MV-4-11 (cell line): Measurements from ENCODE around the gene PIK3C3.
"Not testable (repeated sequence)": the region's sequence is repeated elsewhere in the genome, so short reads cannot be mapped to it uniquely, and the experiment has no call there.

ENCODE experiments used
- DNase-seq: peaks from one replicate; lab custom pipeline; 2025; lab: John Stamatoyannopoulos, UW

Gene PIK3C3

DNA sequence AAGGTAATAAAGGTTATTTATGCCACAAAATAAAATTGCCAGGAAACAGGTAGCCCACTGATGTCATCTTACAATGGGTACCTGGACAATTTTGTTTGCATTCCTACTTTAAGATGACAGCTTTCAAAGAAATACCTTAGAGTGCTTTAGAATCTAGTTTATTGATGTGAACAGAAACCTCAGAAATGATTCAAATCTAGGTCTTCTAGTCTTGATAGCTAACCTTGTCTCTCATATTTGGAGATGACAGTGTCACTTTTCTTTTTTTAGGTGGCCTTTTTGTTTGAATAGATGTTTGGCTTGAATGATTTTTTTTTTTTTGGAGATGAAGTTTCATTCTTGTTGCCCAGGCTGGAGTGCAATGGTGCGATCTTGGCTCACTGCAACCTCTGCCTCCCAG, 69.1 kb downstream of the PIK3C3 start:
- DNase-seq, result no peak

GRCh38 chr18:42025491-42025890, 70.5 kb downstream of the PIK3C3 start:
- no peak for DNase-seq

DNA sequence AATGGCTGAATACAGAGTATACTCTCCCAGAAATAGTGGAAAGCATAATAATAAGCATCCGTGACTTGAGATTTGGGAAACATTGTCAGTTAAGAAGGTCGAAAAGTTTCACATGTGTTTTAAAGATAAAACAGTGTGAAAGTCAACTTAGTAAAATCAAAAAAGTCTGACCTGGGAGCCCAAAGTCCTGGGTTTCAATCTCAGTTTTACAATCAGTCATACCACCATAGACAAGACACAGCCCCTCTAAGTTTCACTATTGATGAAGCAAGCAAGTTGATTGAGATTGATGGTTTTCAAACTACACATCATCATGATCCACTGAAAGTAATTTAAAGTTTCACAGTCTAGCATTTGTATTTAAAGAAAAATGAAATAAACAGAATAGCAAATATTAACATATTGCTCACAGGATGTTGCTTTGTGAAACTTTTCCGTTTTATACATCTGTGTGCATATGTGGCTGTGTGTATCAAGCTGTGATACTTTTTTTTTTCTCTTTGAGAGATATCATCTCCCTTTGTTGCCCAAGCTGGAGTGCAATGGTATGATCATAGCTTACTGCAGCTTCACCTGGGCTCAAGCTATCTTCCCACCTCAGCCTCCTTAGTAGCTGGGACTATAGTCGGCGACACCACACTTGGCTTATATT, 71.1 kb downstream of the PIK3C3 start:
- DNase-seq, result no peak

DNA sequence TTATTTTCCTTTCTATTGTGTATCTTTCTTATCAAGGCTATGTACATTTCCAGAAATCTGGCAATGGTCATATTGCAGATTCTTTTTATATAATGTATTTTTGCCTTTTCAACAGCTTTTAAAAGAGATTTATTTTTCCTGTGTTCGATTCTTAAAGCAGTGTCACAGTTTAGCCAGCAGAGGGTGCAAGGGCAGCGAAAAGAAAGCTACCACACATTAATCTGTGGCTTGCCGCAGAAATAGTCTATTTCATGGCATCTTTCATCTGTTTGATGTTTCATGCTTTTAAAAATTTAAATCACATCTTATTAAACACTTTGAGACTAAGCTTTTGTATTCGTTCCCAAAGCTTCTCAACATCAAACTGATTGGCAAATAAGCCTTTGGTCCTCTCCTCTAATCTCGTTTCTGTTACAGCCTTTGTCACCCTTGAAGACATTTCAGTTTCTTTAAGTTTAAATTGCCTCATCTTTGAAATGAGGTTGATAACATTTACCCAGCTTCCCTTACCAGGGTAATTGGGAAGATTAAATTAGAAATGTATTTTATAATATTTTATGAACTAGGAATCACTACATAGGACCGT, 73.3 kb downstream of the PIK3C3 start:
- DNase-seq, result no peak

DNA sequence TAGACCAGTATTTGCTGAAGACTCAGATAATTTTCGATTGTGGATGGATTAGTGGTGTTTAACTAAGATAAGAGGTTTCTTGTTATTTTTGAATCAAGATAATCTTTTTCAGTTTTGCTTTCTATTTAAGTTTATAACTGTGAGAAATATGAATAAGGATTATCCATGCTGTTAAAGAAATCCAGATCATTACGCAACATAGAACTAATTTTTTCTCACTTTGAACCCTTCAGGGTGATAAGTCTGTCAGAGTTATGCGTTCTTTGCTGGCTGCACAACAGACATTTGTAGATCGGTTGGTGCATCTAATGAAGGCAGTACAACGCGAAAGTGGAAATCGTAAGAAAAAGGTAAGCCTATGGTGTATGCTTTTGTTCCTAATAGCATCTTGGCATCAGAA, 74.1 kb downstream of the PIK3C3 start:
- DNase-seq, result no peak

DNA sequence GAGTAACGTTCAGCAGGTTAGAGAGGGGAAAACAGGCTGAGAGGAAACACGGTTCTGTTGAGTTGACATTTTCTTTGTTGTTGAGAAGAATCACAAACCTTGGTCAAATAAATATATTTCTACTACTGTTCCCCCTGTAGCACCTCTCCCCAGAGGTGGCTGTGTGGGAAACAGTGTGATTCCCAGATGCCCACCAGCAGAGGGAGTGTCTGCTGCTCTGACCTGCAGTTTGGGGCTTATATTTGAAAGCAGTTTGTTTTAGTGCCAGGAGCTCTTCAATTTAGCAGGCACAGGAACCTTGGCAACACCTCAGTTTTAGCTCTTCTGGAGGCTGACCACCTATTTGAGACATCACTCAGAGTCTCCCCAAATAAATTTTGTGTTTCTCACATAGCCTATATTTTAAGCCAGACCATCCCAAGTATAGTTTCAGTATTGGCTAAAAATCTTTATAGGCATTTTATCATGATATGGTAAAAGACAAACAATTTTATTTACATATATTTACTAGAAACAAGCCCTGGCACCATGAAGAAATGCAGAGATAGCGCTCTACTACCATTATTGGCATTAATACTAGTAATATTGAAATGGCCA, 75.7 kb downstream of the PIK3C3 start:
- DNase-seq, result no peak

DNA sequence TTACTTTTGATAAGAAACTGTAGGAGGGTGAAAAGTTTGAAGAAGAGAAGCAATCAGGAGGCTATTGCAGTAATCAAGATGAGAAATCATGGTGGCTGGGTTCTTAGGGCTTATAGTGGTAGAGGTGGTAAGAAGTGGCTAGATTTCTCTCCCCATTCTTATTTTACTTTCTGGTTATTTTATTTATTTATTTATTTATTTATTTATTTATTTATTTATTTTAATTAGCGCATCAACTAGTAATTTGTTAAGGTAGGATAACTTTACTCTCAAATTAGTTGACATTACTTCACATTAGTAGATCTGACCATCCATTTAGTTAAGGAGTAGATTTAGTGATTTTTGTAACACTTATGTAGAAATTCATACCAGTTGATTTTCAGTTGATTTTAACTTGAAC, 77.4 kb downstream of the PIK3C3 start:
- no peak for DNase-seq

- DNase-seq, result no peak
These were observed 78.2 kb downstream of the PIK3C3 start for GRCh38 chr18:42033137-42033810.

DNA sequence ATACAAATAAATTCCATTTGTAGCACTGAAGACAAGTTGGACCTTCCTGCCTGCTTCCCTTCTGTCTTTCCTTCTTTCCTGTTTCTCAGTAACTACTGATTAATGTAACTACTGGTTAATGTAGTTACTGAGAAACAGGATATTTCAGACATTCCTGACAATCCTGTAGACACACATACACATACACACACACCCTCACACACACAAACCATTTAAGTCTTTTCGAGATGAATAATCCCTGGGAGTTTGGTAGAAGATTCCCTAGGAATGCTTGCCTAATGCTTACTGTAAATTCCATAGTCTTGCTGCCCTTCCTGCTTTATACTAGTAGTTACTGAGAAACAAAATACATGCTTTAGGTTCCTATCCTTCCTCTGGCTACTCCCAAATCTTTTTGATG, 83.9 kb downstream of the PIK3C3 start:
- no peak for DNase-seq

GRCh38 chr18:42039396-42039795, 84.4 kb downstream of the PIK3C3 start:
- no peak for DNase-seq

DNA sequence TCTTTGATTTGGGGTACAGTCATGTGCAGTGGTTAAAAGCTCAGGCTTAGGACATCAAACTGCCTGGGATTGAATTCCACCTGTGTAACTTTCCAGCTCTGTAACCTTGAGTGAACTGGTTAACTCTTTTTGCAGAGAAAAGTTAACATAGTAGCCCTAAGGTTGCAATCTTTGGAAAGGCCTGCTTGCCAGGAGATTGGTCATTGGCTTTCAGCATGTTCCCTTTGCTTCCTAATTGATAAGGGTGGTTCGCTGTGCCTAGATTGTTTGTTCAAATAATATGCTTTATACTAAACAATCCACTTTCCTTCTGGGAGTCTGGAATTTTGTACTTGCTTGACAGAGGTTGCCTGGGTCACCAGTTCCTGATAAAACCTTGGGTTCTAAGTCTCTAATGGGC, 86.8 kb downstream of the PIK3C3 start:
- DNase-seq, result no peak

- DNase-seq, result no peak
These were observed 90.3 kb downstream of the PIK3C3 start for GRCh38 chr18:42045346-42045745.

GRCh38 chr18:42047721-42048120, 92.7 kb downstream of the PIK3C3 start:
- DNase-seq, result no peak

DNA sequence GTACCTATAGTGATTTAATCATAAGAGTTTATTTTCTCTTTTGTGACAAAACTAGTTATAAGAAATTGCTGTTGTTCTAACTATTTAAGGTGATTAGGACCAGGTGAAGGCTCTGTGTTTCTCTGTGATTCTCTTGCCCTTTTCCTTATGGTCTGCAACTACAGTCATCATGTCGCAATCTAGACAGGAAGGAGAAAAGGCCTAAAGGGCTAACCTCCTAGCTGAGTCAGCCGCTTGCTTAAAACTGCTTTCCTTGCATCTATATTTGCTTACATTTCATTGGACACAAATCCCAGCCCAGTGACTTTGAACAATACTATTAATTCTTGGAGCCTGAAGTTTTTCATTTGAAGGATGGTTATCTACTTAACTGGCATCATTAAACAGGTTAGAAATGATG, 93.1 kb downstream of the PIK3C3 start:
- peak; percentile 74 for DNase-seq

- not testable (repeated sequence) for DNase-seq
These were observed 94.5 kb downstream of the PIK3C3 start for GRCh38 chr18:42049536-42049935.

GRCh38 chr18:42051411-42051810, 96.4 kb downstream of the PIK3C3 start:
- DNase-seq, result no peak

GRCh38 chr18:42052122-42052708, 97.2 kb downstream of the PIK3C3 start:
- no peak for DNase-seq

- peak; percentile 32 for DNase-seq
These were observed 98.3 kb downstream of the PIK3C3 start for GRCh38 chr18:42053188-42053781.

- DNase-seq, result no peak
These were observed 109.1 kb downstream of the PIK3C3 start for GRCh38 chr18:42064109-42064508.

GRCh38 chr18:42067518-42067917, 112.5 kb downstream of the PIK3C3 start:
- DNase-seq, result no peak

DNA sequence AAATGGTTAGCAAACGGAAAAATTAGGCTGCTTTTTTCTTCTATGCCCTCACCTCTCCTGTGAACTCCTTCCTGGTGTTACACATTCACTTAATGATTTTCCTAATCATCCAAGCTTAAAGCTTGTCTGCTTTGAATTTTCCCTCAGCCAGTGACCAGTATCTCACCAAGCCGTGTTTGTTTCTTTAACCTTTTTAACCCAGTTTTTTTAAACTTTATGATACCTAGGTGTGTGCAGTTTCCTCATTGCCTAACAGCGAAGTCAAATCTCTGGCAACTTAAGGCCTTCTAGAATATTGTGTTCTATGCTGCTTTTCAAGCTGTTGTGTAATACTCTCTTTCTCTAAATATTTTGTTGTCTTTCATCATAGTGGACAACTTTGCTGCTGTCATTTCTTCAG, 113.0 kb downstream of the PIK3C3 start:
- no peak for DNase-seq

GRCh38 chr18:42069036-42069435, 114.0 kb downstream of the PIK3C3 start:
- DNase-seq, result no peak
